DND-41 (cell line): ENCODE results near the gene SLC6A16.

Experiments used
- EZH2 ChIP-seq: IDR thresholded peaks from 3 replicates; pipeline ENCODE4 v1.6.1; 2012; ENCODE audit warnings: borderline replicate concordance, low read depth, mild to moderate bottlenecking, moderate library complexity, low read length, inconsistent platforms; ENCODE audit not compliant: severe bottlenecking
- TF ChIP-seq, protein P1 (sequence below): IDR thresholded peaks from 2 replicates; pipeline ENCODE4 v1.5.1; 2012; ENCODE audit warnings: borderline replicate concordance, low read length, moderate library complexity, mild to moderate bottlenecking; ENCODE audit not compliant: poor library complexity, severe bottlenecking; ENCODE audit errors: extremely low read depth

DNA sequence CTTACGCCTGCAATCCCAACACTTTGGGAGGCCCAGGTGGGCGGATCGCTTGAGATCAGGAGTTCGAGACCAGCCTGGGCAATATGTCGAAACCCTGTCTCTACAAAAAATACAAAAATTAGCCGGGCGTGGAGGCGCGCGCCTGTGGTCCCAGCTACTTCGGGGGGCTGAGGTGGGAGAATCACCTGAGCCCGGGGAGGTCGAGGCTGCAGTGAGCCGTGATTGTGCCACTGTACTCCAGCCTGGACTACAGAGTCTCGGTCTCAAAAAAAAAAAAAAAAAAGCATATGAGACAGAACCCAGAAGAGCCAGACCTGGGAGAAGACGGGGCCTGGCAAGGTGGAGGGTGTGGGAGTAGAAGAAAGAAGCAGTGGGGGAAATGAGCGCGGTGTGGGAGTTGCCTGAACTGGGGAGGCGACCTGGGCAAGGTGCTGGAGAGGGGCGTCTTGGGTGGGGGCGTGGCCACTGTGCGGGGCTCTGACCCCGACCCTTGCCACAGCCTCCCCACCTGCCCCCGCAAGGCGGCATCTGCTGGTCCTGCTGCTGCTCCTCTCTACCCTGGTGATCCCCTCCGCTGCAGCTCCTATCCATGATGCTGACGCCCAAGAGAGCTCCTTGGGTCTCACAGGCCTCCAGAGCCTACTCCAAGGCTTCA lies 39.2 kb upstream of the SLC6A16 start:
- TF ChIP-seq, protein P1, sequence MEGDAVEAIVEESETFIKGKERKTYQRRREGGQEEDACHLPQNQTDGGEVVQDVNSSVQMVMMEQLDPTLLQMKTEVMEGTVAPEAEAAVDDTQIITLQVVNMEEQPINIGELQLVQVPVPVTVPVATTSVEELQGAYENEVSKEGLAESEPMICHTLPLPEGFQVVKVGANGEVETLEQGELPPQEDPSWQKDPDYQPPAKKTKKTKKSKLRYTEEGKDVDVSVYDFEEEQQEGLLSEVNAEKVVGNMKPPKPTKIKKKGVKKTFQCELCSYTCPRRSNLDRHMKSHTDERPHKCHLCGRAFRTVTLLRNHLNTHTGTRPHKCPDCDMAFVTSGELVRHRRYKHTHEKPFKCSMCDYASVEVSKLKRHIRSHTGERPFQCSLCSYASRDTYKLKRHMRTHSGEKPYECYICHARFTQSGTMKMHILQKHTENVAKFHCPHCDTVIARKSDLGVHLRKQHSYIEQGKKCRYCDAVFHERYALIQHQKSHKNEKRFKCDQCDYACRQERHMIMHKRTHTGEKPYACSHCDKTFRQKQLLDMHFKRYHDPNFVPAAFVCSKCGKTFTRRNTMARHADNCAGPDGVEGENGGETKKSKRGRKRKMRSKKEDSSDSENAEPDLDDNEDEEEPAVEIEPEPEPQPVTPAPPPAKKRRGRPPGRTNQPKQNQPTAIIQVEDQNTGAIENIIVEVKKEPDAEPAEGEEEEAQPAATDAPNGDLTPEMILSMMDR, result no peak
- no peak for TF ChIP-seq EZH2
